Measurements from ENCODE around the gene BMP10.

- TF ChIP-seq CTCF (conservative IDR thresholded peaks at IDR 0.05; ENCODE audit: low read depth, low read length): no peak
- TF ChIP-seq EZH2 (IDR thresholded peaks at IDR 0.05; ENCODE audit: low read length, unreplicated experiment): no peak
These were observed 18.3 kb upstream of the BMP10 start for GRCh38 chr2:68889500-68889899.

Data from PC-3 (cell line).